IPS-15b (cell line): Measurements from ENCODE around the gene FKBP5.
"Not testable (repeated sequence)": the region's sequence is repeated elsewhere in the genome, so short reads cannot be mapped to it uniquely, and the experiment has no call there.

ENCODE experiments used
- H3K27me3 ChIP-seq: one replicate; pipeline ENCODE4 v1.6.1; 2013; ENCODE audit warnings: low read length; ENCODE audit not compliant: control insufficient read depth, insufficient read depth
- H3K36me3 ChIP-seq: one replicate; pipeline ENCODE4 v1.6.1; 2013; ENCODE audit warnings: low read length; ENCODE audit not compliant: control insufficient read depth, insufficient read depth
- H3K4me1 ChIP-seq: one replicate; pipeline ENCODE4 v1.6.1; 2013; ENCODE audit warnings: mild to moderate bottlenecking, low read length; ENCODE audit not compliant: control insufficient read depth, insufficient read depth
- H3K4me3 ChIP-seq: one replicate; pipeline ENCODE4 v1.5.1; 2013; ENCODE audit warnings: low read depth, low read length
- H3K9ac ChIP-seq: one replicate; pipeline ENCODE4 v1.6.1; 2013; ENCODE audit warnings: low read depth, mild to moderate bottlenecking, low read length
- H3K9me3 ChIP-seq: one replicate; pipeline ENCODE4 v1.6.1; 2013; ENCODE audit warnings: mild to moderate bottlenecking, low read length; ENCODE audit not compliant: control insufficient read depth, insufficient read depth

FKBP5 gene

DNA sequence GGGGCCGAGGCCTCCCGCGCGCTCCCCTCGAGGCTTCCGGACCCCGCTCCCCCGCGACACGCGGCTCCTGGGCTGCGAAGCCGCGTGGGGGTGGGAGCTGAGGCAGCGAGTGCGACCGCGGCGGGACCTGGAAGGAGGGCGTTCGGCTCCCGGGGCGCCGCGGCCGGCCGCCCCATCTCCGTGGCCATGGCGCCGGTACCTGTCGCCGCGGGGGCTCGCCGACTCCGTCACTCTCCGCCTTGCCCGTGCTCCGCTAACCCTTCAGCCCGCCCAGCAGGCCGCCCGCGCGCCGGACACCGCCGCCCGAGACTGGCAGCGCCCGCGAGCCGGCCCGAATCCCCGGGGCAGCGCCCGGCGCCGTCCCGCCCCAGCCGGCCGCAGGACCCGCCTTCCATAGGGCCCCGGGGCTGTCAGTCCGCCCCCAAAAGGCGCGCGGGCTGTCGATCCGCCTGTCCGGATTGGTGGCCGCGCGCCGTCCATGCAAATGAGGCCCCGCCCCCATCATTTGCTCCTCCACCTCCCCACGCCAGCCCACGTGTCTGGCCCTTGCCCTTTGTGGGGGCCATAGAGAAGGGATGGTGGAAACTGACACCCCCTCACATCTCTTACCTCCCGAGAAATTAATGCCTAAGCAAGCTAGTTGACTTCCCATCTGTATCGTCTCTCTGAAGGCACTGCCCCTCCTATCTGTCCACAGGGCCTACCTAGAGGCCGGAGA is at the start of gene FKBP5:
Gene FKBP5, minus strand, starts transcription at position 311 of the 718 bp plus-strand sequence. CDS start 46,091 bp downstream, outside the sequence.
- Histone ChIP-seq H3K9ac (peak within 1 kb of the TSS; percentile 12), H3K9me3 (no peaks in the 10 kb centered on the region), H3K27me3 (peaks cover 7% of the 10 kb centered on the region), H3K4me3 (peak within 1 kb of the TSS; percentile 69), H3K36me3 (no peaks in the 10 kb centered on the region), H3K4me1 (peaks cover 9% of the 10 kb centered on the region)

- Histone ChIP-seq H3K36me3 (no peaks in the 10 kb centered on the region), H3K9me3 (no peaks in the 10 kb centered on the region), H3K9ac (no peak overlapping the region), H3K4me3 (no peak overlapping the region), H3K27me3 (no peaks in the 10 kb centered on the region), H3K4me1 (peaks cover 28% of the 10 kb centered on the region)
These were observed 48.9 kb upstream of the FKBP5 start for GRCh38 chr6:35737413-35738211.

GRCh38 chr6:35736982-35737412 is 48.3 kb upstream of the FKBP5 start, which contains the start of gene ARMC12:
Gene ARMC12, plus strand, starts transcription at chr6:35737032. Its CDS starts 77 bp downstream, at chr6:35737109.
- Histone ChIP-seq H3K4me3 (no peak within 1 kb of the TSS), H3K4me1 (peaks cover 33% of the 10 kb centered on the region), H3K9me3 (no peaks in the 10 kb centered on the region), H3K27me3 (no peaks in the 10 kb centered on the region), H3K9ac (no peak within 1 kb of the TSS), H3K36me3 (no peaks in the 10 kb centered on the region)

DNA sequence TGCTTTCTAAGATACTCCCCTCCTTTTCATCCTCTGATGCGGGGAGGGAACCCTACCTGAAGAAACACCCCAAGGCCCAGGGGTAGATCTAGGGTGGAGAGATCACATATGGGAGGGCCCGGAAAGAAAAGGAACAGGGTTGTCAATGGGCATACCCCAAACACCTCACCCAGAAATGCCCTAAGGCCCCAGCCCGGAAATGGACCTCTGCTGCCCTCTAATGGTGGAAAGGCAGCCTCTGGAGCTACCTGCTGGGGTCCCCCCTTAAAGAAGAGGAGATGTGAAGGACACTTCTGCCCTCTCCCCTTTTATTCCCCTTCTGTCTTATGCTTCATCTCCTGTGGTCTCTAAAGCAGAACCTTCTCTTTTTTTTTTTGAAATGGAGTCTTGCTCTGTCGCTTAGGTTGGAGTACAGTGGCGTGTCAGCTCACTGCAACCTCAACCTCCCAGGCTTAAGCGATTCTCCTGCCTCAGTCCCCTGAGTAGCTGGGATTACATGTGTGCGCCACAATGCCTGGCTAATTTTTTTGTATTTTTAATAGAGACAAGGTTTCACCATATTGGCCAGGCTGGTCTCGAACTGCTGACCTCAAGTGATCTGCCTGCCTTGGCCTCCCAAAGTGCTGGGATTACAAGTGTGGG is 47.7 kb upstream of the FKBP5 start:
- H3K27me3 ChIP-seq, result no peaks in the 10 kb centered on the region
- no peak overlapping the region for H3K4me3 ChIP-seq
- H3K9ac ChIP-seq, result no peak overlapping the region
- no peaks in the 10 kb centered on the region for H3K9me3 ChIP-seq
- no peaks in the 10 kb centered on the region for H3K36me3 ChIP-seq
- H3K4me1 ChIP-seq, result peaks cover 33% of the 10 kb centered on the region

DNA sequence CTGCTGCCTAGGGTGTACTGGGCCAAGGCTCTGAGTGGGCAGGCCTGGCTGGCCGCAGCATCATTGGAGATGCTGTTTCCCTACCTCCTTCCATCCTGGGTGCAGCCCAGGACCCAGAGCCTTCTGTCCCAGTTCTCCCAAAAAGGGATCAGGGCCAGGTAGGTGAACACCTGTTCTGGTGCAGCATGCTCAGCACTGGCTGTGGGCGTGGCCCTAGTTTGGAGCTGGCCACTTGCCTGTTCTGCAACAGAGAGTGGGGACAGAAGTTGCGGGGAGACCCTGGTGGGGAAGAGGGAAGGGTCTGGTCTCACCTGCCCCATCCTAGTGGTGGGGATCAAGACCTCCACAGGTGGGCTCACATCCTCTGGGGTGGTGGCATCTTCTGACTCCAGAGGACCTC is 46.7 kb upstream of the FKBP5 start:
- no peak overlapping the region for H3K4me3 ChIP-seq
- H3K9ac ChIP-seq, result no peak overlapping the region
- H3K36me3 ChIP-seq, result no peaks in the 10 kb centered on the region
- peaks cover 25% of the 10 kb centered on the region for H3K4me1 ChIP-seq
- H3K9me3 ChIP-seq, result no peaks in the 10 kb centered on the region
- H3K27me3 ChIP-seq, result no peaks in the 10 kb centered on the region

DNA sequence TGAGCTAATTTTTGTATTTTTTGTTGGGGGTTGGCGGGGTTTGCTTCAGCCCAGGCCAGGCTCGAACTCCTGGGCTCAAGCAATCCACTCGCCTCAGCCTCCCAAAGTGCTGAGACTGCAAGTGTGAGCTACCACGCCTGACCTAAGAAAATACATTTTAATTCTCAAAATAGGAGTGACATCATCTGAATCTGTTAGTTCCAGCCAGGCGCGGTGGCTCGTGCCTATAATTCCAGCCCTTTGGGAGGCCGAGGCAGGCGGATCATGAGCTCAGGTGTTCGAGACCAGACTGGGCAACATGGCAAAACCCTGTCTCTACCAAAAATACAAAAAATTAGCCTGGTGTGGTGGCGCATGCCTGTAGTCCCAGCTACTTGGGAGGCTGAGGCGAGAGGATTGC is 45.6 kb upstream of the FKBP5 start:
- not testable (repeated sequence) for H3K4me3 ChIP-seq, H3K27me3 ChIP-seq, H3K9ac ChIP-seq, H3K9me3 ChIP-seq, H3K36me3 ChIP-seq
- H3K4me1 ChIP-seq, result peaks cover 18% of the 10 kb centered on the region

DNA sequence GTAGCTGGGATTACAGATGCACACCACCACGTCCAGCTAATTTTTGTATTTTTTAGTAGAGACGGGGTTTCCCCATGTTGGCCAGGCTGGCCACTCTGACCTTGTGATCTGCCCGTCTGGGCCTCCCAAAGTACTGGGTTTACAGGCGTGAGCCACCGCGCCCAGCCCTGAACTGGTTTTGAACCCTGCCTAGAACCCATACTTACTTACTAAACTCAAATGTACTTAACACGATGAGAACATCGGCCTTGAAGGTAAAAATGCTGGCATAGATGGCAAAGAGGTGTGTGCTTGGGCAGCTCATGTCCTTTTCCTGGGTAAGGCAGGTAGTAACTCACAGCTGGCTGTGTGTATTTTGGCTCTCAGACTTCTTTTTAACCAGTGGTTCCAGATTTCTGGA is 44.9 kb upstream of the FKBP5 start:
- H3K36me3 ChIP-seq, result no peaks in the 10 kb centered on the region
- H3K27me3 ChIP-seq, result peaks cover 4% of the 10 kb centered on the region
- H3K4me1 ChIP-seq, result peaks cover 15% of the 10 kb centered on the region
- H3K4me3 ChIP-seq, result no peak overlapping the region
- H3K9me3 ChIP-seq, result no peaks in the 10 kb centered on the region
- no peak overlapping the region for H3K9ac ChIP-seq

GRCh38 chr6:35731736-35732532 is 43.2 kb upstream of the FKBP5 start:
- Histone ChIP-seq H3K4me1 (peaks cover 18% of the 10 kb centered on the region), H3K36me3 (no peaks in the 10 kb centered on the region), H3K9me3 (no peaks in the 10 kb centered on the region), H3K4me3 (peak overlapping the region; percentile 78), H3K9ac (peak overlapping the region; percentile 63), H3K27me3 (peaks cover 9% of the 10 kb centered on the region)

GRCh38 chr6:35731414-35731735 is 42.7 kb upstream of the FKBP5 start:
- peaks cover 11% of the 10 kb centered on the region for H3K27me3 ChIP-seq
- H3K36me3 ChIP-seq, result no peaks in the 10 kb centered on the region
- peaks cover 23% of the 10 kb centered on the region for H3K4me1 ChIP-seq
- H3K4me3 ChIP-seq, result peak overlapping the region; percentile 78
- no peaks in the 10 kb centered on the region for H3K9me3 ChIP-seq
- peak overlapping the region; percentile 29 for H3K9ac ChIP-seq

DNA sequence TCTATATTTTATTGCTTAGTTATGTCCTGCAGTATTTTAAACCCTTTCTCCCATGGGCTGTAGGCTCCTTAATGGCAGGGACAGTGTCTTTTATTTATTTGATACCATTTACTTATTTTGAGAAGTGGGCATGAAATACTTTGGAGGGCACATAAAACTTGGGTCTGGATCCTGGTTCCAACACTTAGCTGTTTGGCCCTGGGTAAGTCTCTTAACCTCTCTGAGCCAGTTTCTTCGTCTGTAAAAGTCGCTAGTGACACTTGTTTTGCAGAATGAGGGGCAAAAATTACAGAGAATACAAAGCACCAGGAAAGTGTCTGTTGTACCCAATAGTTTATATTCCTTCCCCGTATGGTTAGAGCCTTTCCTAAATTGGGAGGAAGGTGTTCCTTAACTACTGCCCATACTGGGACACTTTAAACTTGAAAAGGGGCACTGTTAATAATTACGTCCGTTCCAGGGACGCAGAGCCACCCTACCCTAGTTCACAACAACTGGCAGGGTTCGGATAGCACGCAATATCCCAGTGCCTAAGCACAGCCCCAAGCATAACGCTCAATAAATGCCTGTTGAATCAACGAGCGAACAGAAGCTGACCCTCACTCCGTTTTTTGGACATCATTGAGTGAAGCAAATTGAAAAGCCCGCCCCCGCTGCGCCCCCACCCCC is 42.2 kb upstream of the FKBP5 start:
- Histone ChIP-seq H3K4me3 (peak overlapping the region; percentile 72), H3K9ac (no peak overlapping the region), H3K9me3 (no peaks in the 10 kb centered on the region)

DNA sequence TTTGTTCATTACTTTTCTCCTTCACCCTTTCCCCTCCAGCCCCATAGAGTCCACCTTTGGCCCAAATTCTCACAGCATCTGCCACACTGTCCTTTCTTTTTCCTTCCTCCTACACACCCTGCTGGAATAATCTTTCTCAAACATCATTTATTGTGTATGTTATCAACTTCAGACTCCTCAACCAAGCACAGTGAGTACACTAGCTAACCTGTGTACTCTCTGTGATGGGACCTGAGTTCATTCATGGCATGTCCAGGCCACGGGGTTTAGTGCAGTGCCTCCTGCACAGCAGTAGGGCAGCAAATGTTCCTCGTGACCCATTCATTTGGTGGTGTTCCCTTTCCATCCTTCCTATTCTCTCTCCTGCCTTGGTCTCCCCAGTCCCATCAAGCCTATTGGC is 41.0 kb upstream of the FKBP5 start:
- peaks cover 20% of the 10 kb centered on the region for H3K4me1 ChIP-seq

More for the DNA sequence above, 42.2 kb upstream of the FKBP5 start:
- peaks cover 21% of the 10 kb centered on the region for H3K4me1 ChIP-seq
- no peaks in the 10 kb centered on the region for H3K36me3 ChIP-seq
- peaks cover 14% of the 10 kb centered on the region for H3K27me3 ChIP-seq

More for the DNA sequence above, 41.0 kb upstream of the FKBP5 start:
- no peak overlapping the region for H3K4me3 ChIP-seq
- no peaks in the 10 kb centered on the region for H3K36me3 ChIP-seq
- no peaks in the 10 kb centered on the region for H3K9me3 ChIP-seq
- peaks cover 18% of the 10 kb centered on the region for H3K27me3 ChIP-seq
- no peak overlapping the region for H3K9ac ChIP-seq
